Neural cell (in vitro differentiated cells): Measurements from ENCODE around the gene KRT15.

ENCODE experiments used
- CTCF ChIP-seq: fragments of 450-650 bp; IDR thresholded peaks from 2 replicates; pipeline ENCODE4 v1.5.1; 2014; ENCODE audit warnings: antibody characterized with exemption, mild to moderate bottlenecking, moderate library complexity; ENCODE audit not compliant: poor library complexity, severe bottlenecking
- EP300 ChIP-seq: fragments of 450-650 bp; conservative IDR thresholded peaks from 2 replicates; pipeline ENCODE4 v1.6.1; 2014; ENCODE audit warnings: antibody characterized with exemption, mild to moderate bottlenecking, moderate library complexity; ENCODE audit not compliant: poor library complexity, severe bottlenecking
- EZH2 ChIP-seq: fragments of 200-600, 300-800 bp; shearing (Covaris generic), sonication (generic); IDR thresholded peaks from 2 replicates; pipeline ENCODE4 v1.6.1; 2014; ENCODE audit warnings: antibody characterized with exemption, low read length, borderline replicate concordance, mild to moderate bottlenecking; ENCODE audit not compliant: insufficient read depth, poor library complexity, severe bottlenecking
- MXI1 ChIP-seq: fragments of 450-650 bp; conservative IDR thresholded peaks from 2 replicates; pipeline ENCODE4 v1.6.1; 2014; ENCODE audit warnings: antibody characterized with exemption, mild to moderate bottlenecking; ENCODE audit not compliant: poor library complexity, severe bottlenecking
- POLR2AphosphoS5 ChIP-seq: IDR thresholded peaks from 2 replicates; pipeline ENCODE4 v1.6.1; 2012
- RAD21 ChIP-seq: fragments of 450-650 bp; conservative IDR thresholded peaks from 2 replicates; pipeline ENCODE4 v1.6.1; 2014; ENCODE audit warnings: antibody characterized with exemption, mild to moderate bottlenecking, moderate library complexity
- REST ChIP-seq: IDR thresholded peaks from 2 replicates; pipeline ENCODE4 v1.6.1; 2012; ENCODE audit warnings: borderline replicate concordance
- TAF1 ChIP-seq: IDR thresholded peaks from 2 replicates; pipeline ENCODE4 v1.6.1; 2012; ENCODE audit warnings: low read depth

- no peak for TF ChIP-seq TAF1
- no peak for TF ChIP-seq EP300
- TF ChIP-seq CTCF, result no peak
- TF ChIP-seq REST, result no peak
- no peak for TF ChIP-seq EZH2
- TF ChIP-seq MXI1, result no peak
- TF ChIP-seq POLR2AphosphoS5, result no peak
- TF ChIP-seq RAD21, result no peak
These were observed 10.8 kb upstream of the KRT15 start for GRCh38 chr17:41529491-41529915.
